Activated T-cell treated with anti-CD3 and anti-CD28 coated beads, Interleukin-2, amount 50 U/mL, for 24 hours (primary cell): Measurements from ENCODE around the gene ABHD12B.
A peak's percentile ranks its signal among the peaks of the same experiment; 100 is the strongest.

Experiments used
- DNase-seq: peaks from one replicate; pipeline ENCODE4 v3.0.0-alpha.2; 2020
- H3K27ac Mint-ChIP-seq: 2 replicates; pipeline ENCODE4 v1.8.0; 2020; ENCODE audit warnings: mild to moderate bottlenecking, mixed read lengths
- H3K27me3 Mint-ChIP-seq: 2 replicates; pipeline ENCODE4 v1.8.0; 2020; ENCODE audit warnings: mixed read lengths
- H3K36me3 Mint-ChIP-seq: 2 replicates; pipeline ENCODE4 v1.8.0; 2020; ENCODE audit warnings: low read depth, mixed read lengths
- H3K4me1 Mint-ChIP-seq: 2 replicates; pipeline ENCODE4 v1.8.0; 2020; ENCODE audit warnings: low read depth, mixed read lengths
- H3K4me3 Mint-ChIP-seq: 2 replicates; pipeline ENCODE4 v1.8.0; 2020; ENCODE audit warnings: mild to moderate bottlenecking, moderate library complexity, mixed read lengths
- H3K9me3 Mint-ChIP-seq: 2 replicates; pipeline ENCODE4 v1.8.0; 2020; ENCODE audit warnings: mixed read lengths

The ABHD12B gene

GRCh38 chr14:50871914-50872732 is at the start of gene ABHD12B:
ABHD12B (plus strand) TSS chr14:50872053; CDS start chr14:50872175, 122 bp downstream.
- H3K27ac Mint-ChIP-seq, result no peak within 1 kb of the TSS

DNA sequence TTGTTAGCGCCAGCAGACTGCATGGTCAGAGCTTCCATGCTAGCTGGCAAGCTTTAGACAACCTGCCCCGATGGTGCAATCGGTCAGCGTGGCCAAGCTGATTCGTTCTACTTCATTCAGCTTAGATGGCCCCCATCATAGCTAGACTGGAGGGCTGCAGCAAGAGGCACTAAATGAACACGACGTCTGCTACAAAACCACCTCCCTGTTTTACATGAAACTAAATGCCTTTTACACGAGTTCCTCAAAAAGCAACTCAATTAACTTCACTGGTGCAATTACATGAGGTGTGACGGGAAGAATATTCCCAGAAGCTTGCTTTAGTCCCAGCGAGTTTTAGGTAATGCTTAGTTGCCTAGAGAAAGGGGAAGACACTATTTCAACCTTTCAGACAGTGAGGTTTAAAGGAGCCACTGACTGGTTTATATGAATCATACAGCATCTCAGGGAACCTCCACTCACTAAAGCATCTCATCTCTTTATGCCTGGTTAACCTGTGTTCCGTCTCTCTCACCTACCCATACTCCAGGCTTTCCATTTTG is 49.3 kb upstream of the ABHD12B start:
- peaks cover 88% of the 10 kb centered on the region for H3K4me1 Mint-ChIP-seq
- peak overlapping the region; percentile 69 for H3K4me3 Mint-ChIP-seq
- H3K27ac Mint-ChIP-seq, result peak overlapping the region; percentile 94
- H3K36me3 Mint-ChIP-seq, result peaks cover 51% of the 10 kb centered on the region
- DNase-seq, result no peak
- no peaks in the 10 kb centered on the region for H3K9me3 Mint-ChIP-seq
- no peaks in the 10 kb centered on the region for H3K27me3 Mint-ChIP-seq

More at GRCh38 chr14:50871914-50872732, at the start of gene ABHD12B:
- Mint-ChIP-seq H3K4me1 (peaks cover 33% of the 10 kb centered on the region), H3K9me3 (no peaks in the 10 kb centered on the region), H3K36me3 (no peaks in the 10 kb centered on the region), H3K27me3 (peaks cover 79% of the 10 kb centered on the region), H3K4me3 (no peak within 1 kb of the TSS)
- no peak for DNase-seq

DNA sequence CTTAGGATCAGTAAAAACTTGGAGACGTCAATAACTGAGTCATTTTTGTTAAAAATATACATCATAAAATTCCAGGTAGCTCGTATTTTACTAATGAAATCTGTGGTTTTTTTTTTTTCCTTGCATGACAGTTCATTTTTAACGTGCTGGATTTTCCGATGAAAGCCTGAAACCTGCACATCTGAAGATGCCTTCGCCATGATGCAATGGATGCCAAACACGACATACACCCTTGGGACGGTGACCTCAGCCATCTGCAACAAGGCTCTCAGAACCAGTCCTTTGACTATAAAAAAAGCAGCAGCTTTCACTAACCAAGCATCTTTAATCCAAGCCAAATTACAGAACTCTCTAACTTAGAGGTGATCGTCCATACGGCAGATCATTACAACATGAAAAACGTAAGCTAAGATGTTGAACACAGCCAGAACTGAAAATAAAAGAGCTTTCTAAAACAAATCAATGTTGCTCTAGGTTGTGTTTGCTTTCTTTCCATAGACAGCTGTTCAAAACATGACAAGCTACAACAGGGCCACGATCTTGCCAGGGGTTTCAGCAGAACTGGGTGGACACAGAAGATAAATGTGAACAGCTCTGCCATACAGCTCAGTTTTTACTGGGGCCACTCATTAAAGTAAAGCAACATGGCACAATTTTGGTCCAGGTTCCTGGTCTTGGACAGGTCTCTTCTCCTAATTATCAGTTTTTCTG is 48.6 kb upstream of the ABHD12B start:
- no peak for DNase-seq
- Mint-ChIP-seq H3K27ac (peak overlapping the region; percentile 94), H3K36me3 (peaks cover 52% of the 10 kb centered on the region), H3K9me3 (no peaks in the 10 kb centered on the region), H3K4me1 (peaks cover 92% of the 10 kb centered on the region), H3K4me3 (peak overlapping the region; percentile 69), H3K27me3 (no peaks in the 10 kb centered on the region)

DNA sequence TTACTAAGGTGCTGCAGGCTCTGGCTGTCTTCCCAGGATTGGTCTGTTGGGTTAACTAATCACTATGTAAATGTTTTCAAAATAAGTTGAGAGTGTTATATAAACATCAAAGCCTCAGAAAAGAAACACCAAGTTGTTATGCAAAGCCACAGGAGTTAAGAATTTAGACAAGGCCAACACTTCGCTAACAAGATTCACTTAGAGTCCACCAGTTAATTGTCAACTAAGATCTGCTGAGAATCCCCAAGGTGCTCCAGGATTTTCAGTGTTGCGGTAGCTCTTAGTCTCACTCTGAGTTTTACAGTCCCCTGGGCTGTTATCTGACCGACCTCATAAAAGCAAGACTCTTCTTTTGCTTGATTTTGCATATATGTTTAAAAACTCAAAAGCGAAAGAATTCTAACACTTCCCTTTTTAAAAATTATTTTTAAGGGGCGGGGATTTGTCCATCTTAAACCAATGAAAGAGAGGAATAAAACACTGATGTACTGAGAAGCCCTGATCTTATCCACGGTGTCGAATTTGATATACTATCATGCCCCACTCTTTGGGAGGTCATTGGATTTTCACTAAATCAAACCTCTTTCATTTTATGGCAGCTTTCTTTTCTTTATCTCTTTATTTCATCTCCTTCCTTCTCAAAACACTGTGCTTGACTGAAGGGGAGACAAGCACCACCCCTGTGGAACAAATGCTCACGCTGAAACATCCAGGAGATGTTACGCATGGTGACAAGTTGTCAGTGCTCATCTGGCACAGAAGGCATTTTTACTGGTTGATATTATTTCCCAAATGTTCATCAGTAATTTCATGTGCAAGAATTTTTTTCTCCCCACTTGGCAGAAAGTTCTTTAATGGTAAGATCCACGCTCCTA is 47.9 kb upstream of the ABHD12B start:
- H3K36me3 Mint-ChIP-seq, result peaks cover 46% of the 10 kb centered on the region

GRCh38 chr14:50825307-50825706 is 46.5 kb upstream of the ABHD12B start:
- no peak for DNase-seq
- no peaks in the 10 kb centered on the region for H3K9me3 Mint-ChIP-seq
- no peak overlapping the region for H3K4me3 Mint-ChIP-seq
- H3K4me1 Mint-ChIP-seq, result peaks cover 91% of the 10 kb centered on the region
- no peaks in the 10 kb centered on the region for H3K27me3 Mint-ChIP-seq
- peak overlapping the region; percentile 39 for H3K27ac Mint-ChIP-seq
- peaks cover 39% of the 10 kb centered on the region for H3K36me3 Mint-ChIP-seq

More for the DNA sequence above, 47.9 kb upstream of the ABHD12B start:
- H3K27ac Mint-ChIP-seq, result peak overlapping the region; percentile 94
- peak overlapping the region; percentile 69 for H3K4me3 Mint-ChIP-seq
- peaks cover 95% of the 10 kb centered on the region for H3K4me1 Mint-ChIP-seq
- no peak for DNase-seq
- H3K27me3 Mint-ChIP-seq, result no peaks in the 10 kb centered on the region
- H3K9me3 Mint-ChIP-seq, result no peaks in the 10 kb centered on the region

- Mint-ChIP-seq H3K4me1 (peaks cover 82% of the 10 kb centered on the region), H3K27me3 (no peaks in the 10 kb centered on the region), H3K36me3 (peaks cover 27% of the 10 kb centered on the region), H3K9me3 (no peaks in the 10 kb centered on the region), H3K27ac (peak overlapping the region; percentile 67), H3K4me3 (no peak overlapping the region)
- DNase-seq, result no peak
Measured at GRCh38 chr14:50826681-50827080, 45.2 kb upstream of the ABHD12B start.

GRCh38 chr14:50828721-50829488 is 42.9 kb upstream of the ABHD12B start:
- no peak for DNase-seq
- Mint-ChIP-seq H3K4me3 (peak overlapping the region; percentile 86), H3K4me1 (peaks cover 77% of the 10 kb centered on the region), H3K36me3 (peaks cover 24% of the 10 kb centered on the region), H3K9me3 (no peaks in the 10 kb centered on the region), H3K27ac (peak overlapping the region; percentile 72), H3K27me3 (no peaks in the 10 kb centered on the region)

DNA sequence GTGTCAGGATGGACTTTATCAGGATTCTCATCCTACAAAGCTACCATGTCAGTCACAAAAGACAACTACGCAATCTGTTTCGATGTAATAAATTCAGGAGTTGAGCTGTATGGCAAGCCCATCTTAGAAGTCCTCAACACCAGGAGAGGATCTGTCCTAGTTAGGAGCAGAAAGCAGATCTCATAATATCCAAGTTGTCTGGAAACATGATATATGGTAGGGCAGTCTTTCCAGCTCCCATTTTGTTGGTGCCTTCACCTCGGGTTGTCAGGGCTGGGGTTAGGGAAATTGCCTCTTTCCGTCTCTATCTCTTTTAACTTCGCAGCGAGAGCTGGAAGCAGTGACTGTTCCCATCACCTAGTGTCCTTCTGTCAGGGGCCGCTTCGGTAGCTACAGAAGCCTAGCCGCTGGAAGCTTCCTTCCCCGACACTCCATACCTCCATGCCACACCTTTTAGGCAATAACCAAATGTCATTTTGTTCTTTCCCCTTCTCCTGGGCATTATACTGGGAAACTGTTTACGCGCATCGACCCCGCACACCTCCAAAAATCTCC is 42.3 kb upstream of the ABHD12B start:
- H3K36me3 Mint-ChIP-seq, result peaks cover 24% of the 10 kb centered on the region
- peak overlapping the region; percentile 86 for H3K4me3 Mint-ChIP-seq
- H3K27me3 Mint-ChIP-seq, result no peaks in the 10 kb centered on the region
- DNase-seq, result no peak
- peaks cover 74% of the 10 kb centered on the region for H3K4me1 Mint-ChIP-seq
- peak overlapping the region; percentile 81 for H3K27ac Mint-ChIP-seq
- H3K9me3 Mint-ChIP-seq, result no peaks in the 10 kb centered on the region

DNA sequence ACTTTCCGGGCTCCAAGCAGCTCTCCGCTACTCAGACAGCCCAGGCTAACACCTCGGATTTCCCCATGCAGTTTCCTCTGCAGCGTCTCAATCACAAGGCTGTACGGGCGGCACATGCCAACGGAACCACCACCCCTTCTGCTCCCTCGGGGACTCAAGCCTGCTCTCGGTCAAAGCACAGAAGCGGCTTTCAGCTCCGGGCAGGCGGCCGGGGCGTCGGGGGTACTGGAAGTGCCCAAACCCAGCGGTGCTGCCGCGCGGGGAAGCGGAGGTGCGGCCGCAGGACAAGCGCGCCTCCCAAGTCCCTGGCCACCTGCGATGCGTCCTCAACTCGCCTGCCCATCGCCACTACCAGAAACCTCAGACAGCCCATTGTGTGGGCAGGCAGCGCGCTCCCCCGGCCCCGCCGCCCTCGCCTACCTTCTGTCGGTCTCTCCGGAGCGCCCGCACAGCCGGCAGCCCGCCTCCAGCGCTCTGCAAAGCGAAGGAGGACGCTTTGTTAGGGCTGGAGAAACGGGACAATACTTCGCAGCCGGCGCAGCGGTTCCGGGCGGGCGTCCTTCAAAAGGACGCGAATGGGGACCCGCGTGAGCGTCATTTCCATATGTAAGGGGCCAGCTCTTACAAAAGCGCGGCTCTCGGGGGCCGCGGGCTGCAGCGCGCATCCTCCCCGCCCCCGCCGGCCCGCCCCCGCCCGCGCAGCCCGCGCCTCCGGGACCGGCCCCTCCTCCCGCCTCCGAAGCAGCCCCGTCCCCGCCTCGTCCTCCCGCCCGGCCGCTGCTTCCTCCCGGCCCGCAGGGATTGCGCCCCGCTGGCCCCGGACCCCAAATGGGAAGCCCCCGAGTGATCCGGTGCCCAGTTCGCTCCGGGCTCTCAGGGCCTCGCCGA is 41.6 kb upstream of the ABHD12B start:
- peak overlapping the region; percentile 86 for H3K4me3 Mint-ChIP-seq
- DNase-seq, result peak; percentile 75
- H3K9me3 Mint-ChIP-seq, result no peaks in the 10 kb centered on the region
- no peaks in the 10 kb centered on the region for H3K27me3 Mint-ChIP-seq
- H3K36me3 Mint-ChIP-seq, result peaks cover 24% of the 10 kb centered on the region
- H3K4me1 Mint-ChIP-seq, result peaks cover 74% of the 10 kb centered on the region
- H3K27ac Mint-ChIP-seq, result peak overlapping the region; percentile 81

DNA sequence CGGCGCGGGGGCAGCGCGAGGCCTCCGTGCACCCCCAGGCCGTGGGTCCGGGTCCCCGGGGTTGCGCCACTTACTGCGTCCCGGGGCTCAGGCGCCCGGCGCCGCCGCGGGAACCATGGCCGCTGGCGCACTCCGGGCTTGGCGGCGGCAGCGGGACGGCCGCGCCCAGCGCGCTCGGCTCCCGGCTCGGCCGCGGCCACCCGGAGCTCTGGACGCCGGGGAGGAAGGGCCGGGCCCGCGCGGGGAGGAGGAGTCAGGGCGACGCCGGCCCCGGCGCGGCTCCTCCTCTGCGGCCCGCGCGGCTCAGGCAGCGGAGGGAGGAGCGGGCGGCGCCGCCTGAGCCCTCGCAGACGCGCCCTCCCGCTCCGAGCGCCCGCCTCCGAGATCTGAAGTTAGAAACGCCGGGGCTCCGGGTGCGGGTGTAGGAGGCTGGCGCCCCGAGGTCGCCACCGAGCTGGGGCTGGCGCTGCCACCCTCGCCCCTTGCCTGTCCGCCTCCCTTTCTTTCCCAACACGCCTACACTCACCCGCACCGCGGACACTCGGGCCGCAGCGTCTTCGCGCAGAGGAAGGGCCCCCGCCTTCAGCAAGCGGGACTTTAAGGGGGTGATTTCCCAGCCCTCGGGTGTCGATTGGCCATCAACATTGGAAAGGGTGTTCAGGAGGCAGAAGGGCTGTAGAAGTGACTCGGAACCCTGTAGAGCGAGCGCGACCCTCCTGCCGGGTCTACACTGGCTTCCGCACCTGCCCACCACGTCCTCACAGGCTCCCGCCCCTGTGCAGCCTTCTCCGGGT is 40.7 kb upstream of the ABHD12B start, which contains the start of gene NIN:
Gene NIN, minus strand, starts transcription at position 231 of the 794 bp plus-strand sequence. CDS start 9,106 bp downstream, outside the sequence.
- peaks cover 70% of the 10 kb centered on the region for H3K4me1 Mint-ChIP-seq
- H3K4me3 Mint-ChIP-seq, result peak within 1 kb of the TSS; percentile 87

GRCh38 chr14:50831726-50832168 is 40.1 kb upstream of the ABHD12B start:
- Mint-ChIP-seq H3K27ac (peak overlapping the region; percentile 91), H3K4me3 (peak overlapping the region; percentile 87), H3K27me3 (no peaks in the 10 kb centered on the region), H3K4me1 (peaks cover 66% of the 10 kb centered on the region), H3K36me3 (peaks cover 15% of the 10 kb centered on the region), H3K9me3 (no peaks in the 10 kb centered on the region)
- no peak for DNase-seq

More for the DNA sequence above, 40.7 kb upstream of the ABHD12B start, which contains the start of gene NIN:
- peaks cover 21% of the 10 kb centered on the region for H3K36me3 Mint-ChIP-seq
- H3K27me3 Mint-ChIP-seq, result no peaks in the 10 kb centered on the region
- peak; percentile 84 for DNase-seq
- H3K9me3 Mint-ChIP-seq, result no peaks in the 10 kb centered on the region
- peak within 1 kb of the TSS; percentile 91 for H3K27ac Mint-ChIP-seq
